Stimulated activated CD8-positive, alpha-beta memory T cell treated with anti-CD3 and anti-CD28 coated beads, Interleukin-15, amount 100 ng/mL, for 4 hours (primary cell): ENCODE results near the gene TLE4.

ENCODE experiments used
- DNase-seq, 2 donors: peaks; one replicate each; pipeline ENCODE4 v3.0.0-alpha.2; 2020; ENCODE audit warnings: low read depth in 2 of 2

TLE4 gene

DNA sequence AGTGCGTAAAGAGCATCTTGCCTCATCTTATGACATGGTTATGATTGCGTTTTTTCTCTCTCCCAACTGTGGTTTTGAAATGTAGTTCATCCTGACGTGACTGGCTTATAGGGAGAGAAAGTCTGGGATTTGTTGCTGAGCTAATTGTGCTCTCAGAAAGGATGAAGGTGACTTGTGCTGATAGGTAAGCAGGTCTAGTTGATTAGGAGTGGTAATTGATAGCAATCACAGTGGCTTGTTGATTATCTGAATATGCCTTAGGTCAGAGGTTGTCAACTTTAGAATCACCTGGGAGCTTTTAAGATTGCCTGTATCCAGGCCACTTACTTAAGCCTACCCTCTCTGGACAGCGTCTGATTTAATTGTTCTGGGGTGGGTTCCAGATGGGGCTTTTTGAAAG, 117.8 kb downstream of the TLE4 start:
- no peak for DNase-seq

DNA sequence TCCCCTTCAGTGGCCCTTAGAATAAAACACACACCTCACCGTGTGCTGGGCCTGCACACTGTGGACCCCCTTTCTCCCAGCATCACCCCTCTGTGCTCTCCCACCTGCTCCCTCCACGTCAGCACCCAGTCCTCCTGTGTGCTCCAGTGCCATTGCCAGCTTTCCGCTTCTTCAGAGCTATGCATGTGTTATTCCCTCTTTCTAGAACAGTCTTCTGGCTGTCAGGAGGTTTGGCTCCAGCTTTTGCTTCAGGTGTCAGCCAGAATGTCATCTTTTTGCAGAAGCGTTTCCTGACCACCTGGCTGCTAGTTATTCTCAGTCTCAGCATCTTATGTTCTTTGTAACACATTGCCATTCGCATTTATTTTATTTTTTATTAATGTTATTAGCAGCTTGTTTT, 119.7 kb downstream of the TLE4 start:
- DNase-seq, result no peak

DNA sequence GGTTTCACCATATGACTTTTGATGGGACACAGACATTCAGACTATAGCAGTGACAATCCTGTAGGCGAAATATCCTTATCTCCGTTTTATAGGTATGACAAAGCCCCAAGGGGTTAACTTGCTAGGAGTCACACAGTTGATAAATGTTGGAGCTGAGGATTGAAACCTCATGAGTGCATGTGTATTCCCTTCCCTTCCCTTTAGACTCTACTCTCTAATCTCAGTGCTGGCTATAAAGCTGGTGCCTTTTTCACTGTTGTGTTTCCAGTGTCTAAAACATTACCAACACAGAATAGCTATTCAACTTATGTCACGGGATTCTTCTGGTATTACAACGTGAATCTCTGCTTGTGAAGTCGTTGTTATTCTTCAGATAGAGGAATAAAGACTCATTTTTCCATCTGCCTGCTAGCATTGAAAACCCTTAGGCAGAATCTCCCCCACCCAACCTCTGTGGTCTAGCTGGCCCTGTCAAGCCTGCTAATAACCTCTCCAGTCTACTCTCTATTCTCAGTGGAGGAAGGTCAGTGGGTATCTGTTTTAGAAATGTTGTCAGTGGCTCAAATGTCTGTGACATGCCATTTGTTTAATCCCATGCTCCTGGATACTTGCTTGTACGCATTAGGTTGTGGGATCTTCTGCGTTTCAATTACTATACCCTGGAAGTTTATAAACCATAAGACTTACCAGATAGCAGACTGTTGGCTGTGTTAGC, 121.2 kb downstream of the TLE4 start:
- DNase-seq, result no peak

DNA sequence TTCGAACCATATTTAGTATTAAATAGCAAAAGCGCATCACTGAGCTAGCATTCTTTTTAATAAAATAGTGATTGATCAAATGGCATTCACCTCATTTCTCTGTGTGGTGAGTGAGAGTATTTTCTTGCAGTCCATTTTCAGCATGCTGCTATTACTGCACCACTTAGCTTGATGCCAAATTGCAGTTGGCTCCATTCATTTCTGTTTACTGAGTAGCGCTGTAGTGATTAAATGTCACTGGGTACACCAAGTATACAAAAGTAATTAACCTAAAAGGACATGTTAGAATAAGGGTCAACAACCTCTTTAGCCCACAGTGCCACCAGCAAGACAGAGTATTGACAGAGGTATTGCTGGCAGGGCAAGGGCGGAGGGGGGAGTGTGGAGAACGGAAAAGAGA, 122.0 kb downstream of the TLE4 start:
- DNase-seq, result no peak

DNA sequence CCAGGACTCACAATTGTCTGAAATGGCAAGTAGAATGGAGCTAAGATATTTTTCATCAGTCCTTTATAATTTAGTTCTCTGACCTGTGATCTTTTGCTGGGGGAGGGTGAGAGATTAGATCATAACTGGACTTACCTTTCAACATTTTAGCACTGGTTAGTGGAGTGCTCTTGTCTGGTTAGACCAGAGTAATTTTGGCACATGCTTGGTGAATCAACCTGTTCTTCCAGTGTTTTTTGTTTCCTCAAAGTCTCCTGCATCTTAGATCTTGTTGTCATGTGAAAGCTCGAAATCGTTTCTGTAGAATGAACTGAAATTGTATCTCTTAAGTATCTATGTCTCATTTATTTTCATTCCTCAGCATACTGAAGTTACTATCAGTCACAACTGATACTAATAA, 122.4 kb downstream of the TLE4 start:
- DNase-seq, result no peak

DNA sequence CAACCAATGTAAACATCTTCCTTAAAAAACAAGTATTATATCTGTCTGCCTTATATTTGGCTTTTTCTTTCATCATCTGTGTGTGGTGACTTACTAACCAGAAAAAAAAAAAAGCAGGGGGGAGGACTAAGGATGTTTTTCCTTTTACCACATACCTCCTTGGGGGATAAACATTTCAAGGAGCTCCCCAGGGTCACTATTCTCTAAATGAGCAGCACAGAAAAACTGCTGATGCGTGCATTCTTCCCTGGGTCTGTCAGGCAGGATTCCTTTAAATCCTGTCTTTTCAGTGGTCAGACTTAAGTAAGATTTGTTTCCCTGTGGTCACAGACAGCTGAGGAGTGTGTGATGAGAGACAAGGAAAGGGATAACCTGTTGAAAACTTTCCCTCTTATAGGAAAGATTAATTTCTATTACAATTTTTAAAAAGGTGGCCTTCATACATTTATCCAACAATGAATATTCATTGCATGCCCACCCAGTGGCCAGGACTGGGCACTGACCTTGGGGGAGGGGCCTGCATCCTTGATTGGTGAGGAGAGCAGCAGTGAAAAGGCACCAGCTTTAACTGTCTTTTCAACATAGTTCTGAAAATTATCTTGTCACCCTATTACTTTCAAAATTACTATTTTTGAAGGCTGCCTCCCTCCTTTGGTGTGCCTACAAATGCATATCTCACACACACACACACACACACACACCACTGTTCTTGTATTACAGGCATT, 123.1 kb downstream of the TLE4 start:
- no peak for DNase-seq

DNA sequence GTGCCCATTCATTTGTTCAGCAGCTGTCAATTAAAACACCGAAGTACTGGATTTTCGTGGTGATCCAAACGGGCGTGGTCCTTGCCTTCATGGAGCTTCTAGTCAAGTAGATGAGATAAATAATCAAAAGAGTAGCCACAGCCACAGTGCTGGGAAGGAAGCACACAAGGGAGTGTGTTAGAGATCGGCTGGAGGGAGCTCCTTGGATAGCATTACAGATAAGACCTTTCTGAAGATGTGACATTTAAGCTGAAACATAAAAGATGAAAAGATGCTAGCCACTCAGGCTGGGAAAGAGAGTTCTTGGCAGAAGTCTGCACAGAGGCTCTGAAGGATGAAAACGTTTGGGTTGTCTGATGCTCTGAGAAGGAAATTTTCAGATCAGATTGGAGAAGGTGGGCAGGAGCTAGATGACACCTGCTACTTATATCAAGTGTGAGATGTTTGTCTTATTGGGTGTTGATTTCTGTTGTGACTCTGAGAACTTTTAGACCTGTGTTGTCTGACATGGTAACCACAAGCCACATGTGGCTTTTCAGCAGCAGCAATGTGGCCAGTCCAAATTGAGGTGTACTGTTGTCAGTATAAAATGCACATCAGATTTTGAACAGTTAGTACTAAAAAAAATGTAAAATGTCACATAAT, 123.9 kb downstream of the TLE4 start:
- DNase-seq, result no peak

DNA sequence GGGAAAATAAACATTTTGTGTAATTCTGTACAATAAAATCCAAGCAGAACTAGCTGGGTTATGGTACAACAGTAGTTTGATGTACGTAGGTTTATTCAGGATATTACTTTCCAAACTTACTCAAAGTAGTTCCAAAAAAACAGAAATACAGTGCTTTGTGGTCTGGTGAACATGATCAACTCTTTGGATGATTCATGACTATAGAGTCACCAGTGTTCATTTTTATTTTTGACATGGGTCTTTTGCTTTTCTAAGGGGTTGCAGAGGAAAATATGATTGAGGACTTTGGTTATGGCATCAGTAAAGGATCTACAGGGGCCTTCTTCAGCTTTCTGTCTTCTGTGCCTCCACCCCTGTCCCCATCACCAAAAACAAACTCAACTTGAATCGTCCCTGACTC, 127.2 kb downstream of the TLE4 start:
- DNase-seq, result no peak

DNA sequence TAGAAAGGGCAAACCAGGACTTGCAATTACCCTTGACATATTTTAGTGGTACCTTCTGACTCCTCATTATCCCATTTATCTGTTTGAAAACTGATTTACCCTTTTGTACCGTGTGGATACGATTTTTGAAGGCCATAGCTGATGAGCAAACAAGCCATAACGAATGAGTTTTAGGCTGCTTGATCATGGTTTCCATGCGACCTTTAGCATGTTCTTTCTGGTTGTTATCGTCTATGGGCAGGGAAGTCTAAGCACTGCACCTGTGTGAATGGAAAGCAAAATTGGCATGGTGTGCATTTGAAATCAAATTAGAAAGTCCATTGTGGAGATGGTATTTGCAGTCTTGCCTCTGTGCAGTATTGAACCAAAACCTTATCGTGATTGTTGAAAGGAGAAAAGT, 127.7 kb downstream of the TLE4 start:
- DNase-seq, result no peak

DNA sequence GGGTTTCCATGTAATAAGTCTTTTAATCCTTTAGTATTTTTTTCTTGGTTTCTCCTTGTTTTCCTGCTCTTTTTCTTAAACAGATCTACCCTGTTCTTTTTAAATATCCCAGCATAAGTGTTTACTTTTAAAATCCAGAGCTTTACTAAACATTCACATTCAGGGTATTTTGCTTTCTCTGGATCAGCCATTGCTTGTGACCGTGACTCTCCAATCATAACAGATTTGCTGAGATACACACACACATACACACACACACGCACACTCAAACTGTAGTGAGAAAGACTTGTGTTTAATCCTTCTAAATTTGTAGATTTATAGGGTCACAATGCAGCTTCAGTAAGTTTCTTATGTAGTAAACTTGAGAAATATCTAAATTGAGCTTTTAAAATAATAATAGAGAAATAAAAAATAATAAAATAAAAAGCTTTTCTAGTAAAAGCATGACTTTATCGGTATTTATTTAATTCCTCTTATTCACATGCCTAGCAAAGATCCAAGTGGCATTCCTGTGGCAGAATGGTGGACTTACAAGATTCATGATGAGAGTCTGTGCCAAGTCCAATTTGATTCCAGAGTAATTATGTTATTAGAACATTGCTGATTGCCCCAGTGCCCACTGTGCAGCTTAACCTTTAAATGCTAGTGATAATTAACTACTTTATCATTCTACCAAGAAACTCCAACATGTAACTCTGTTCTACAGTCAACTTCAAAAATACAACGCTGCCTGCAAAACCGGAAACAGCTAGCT, 129.0 kb downstream of the TLE4 start:
- DNase-seq, result no peak

DNA sequence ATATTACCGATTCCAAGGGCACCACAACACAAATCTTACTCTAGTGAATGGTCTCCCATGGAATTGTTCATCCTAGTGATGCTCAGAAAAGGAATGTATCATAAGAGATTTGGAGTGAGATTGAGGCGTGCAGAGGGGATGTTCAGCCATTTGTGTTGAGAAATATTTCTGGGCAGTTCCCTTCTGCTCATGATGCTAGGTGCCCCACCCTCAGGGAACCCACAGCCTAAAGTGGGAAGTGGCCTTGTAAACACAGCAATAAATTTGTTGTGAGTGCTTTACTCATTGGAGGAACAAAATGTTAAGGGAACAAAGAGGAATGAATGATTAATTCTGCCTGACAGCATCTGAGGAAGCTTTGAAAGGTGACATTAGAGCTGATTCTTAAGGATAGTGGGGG, 129.9 kb downstream of the TLE4 start:
- no peak for DNase-seq

DNA sequence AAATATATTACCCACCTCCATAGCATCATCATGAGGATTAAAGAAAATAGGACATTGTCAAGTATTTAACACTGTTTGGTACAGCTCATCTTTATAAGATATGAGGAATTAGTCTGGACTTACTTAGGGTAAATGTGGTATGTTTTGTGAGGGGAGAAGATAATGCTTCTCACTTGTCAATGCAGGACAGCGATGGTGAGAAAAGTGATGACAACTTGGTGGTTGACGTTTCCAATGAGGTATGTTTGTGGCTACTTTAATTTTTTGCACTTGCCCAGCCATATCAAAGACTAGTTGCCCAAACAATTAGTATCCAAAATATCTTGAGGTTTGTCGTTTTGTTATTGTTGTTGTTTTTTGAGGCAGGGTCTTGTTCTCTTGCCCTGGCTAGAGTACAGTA, 133.9 kb downstream of the TLE4 start:
- no peak for DNase-seq

DNA sequence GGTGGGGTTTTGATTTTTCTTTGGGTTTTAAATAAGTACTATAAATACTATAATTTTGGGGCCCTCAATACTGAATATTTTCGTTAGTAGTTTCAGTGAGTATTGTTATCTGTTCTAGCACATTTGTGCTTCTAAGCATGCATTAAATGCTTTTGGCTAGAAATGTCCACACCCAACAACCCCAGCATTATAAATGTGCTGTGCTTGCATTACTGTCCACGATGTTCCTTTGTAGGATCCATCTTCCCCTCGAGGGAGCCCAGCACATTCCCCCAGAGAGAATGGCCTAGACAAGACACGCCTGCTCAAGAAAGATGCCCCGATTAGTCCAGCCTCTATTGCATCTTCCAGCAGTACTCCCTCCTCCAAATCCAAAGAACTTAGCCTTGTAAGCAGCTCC, 134.7 kb downstream of the TLE4 start:
- no peak for DNase-seq

DNA sequence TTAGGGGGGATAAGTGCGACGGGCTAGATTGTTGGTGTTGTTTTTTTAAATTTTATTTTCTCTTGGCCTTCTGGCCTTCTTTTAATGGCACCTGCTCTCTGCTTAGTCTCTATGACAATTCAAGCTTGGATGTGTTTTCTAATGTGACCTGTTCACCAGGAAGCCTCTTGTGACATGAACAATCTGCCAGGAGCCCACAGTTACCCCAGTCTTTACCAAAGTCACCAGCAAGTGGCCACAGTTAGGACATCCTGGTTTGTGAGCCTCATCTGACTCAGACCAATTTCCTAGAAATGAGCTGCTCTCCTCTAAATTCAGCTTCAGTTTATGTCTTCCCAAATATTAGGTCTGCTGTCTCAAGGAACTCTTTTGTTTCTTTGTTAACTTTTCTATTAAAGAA, 135.8 kb downstream of the TLE4 start:
- DNase-seq, result no peak

DNA sequence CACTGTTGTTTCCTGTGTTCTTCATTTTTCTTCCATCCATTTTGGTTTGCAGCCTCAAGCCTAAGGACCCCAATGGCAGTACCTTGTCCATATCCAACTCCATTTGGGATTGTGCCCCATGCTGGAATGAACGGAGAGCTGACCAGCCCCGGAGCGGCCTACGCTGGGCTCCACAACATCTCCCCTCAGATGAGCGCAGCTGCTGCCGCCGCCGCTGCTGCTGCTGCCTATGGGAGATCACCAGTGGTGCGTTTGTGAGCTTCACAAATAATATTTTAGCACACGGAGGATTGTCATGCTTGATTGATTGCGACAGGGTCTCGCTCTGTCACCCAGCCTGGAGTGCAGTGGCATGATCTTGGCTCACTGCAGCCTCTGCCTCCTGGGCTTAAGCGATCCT, 136.8 kb downstream of the TLE4 start:
- no peak for DNase-seq

DNA sequence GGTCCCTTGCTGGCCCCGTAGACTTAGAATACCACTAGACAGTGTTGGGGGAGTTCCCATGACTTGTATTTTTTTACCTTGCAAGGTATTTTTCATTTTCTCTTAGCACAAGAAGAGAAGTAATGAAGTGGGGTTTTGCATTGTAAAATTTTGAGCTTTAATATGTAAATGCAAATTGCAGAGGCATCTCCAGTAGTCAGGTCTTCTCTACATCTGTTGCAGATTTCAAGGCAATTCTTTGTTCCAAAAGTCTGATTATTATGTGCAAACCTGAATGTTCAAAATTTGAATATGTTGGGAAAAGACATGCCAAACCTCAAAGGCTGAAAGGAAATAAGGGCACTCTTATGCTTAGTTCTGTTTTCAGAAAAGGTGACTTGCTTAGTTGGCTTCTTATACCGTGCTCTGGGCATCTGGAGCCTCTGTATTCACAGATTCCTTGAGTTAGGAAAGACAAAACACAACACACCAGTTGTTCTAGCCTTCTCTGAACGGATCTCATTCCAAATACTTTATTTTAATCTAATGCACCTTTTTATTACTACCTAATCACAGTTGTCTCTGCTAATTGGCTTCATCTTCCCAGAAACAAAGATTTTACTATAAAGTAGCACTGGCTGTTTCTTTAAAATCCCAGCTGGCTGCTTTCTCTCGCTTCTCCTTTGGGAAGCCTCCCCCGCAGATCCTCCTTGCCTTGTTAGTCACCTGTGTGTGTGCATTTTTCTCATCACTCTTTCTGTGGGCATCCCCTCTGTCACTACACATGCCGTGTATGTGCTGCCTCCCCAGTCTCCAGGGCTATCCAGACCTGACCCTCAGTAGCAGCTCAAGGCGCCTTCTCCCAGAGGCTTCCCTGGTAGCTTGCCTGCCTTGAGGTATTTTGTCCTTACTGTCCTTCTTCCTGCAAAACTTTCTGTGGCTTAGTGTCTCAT, 138.2 kb downstream of the TLE4 start:
- DNase-seq, result no peak

DNA sequence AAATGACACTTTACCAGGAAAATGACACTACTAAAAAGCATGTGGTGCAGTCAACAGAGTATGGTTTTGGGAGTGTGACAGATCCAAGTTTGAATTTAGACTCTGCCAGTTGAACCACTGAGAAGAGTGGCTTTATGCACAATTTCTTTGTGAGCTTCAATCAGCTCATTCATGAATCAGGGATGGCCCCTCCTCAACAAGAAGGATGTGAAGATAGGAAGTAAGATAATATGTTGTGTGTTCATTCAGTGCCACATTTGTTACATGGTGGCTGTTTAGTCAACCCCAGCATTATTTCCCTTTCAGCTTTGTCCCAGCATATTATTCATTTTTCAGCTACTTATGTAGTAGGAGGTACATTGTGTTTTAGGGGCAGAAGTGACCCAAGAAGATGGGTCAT, 140.1 kb downstream of the TLE4 start:
- DNase-seq, result no peak

DNA sequence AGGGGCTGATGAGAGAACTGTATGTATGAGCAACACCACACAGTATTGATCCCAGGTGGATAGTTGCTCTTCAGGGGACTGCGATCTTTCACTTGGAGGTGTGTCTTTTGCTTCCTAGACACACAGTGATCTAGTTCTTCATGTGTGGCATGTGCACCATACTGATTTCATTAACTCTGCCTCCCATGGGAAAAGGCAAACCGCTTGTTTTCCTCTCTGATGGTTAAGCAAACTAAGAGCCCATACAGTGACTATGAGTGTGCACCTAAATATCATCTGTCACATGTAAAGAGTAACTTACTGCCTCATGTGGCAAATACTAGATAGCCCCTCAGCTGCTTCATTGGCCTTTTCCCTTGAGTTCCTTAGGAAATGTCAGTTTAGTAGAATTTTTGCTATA, 147.3 kb downstream of the TLE4 start:
- DNase-seq, result no peak

DNA sequence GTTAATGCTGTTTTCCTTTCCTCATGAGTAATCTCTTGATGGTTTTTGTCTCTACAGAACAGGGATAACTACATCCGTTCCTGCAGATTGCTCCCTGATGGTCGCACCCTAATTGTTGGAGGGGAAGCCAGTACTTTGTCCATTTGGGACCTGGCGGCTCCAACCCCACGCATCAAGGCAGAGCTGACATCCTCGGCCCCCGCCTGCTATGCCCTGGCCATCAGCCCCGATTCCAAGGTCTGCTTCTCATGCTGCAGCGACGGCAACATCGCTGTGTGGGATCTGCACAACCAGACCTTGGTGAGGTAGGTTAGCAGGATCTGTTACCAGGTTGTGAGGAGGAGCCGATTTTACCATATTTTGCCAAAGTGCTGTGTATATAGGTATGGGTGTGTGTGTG, 148.2 kb downstream of the TLE4 start:
- DNase-seq, result no peak

DNA sequence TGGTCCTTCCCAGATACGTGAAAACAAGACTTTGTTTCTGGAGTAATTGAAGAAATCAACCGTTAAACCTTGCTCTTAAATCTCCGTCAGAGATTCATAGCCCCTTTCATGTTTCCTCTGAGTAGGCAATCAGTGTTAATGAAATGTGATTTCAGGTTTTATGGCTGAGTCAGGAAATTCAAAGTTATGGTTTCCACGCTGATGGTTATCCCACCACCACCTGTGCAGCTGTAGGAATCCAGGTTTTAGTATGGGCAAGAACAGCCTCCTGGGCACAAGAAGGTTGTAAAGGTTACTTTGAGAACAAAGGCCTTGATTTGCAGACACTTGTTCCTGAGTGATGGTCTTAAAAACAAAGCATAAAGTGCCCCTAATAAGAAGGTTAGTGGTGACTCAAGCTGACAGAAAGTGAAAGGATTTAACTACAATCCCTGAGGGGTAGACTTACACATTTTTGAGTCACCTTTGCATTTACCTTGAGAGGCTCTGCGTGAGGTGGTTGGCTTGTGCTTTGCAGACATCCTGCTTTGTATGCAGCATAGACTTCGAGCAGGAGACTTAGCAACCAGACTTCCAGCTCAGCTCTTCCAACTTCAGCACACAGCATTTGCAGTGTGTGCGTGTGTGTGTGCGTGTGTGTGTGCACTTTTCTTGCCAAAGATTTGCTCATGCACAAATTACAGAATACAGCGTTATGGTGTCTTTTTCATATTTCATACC, 159.6 kb downstream of the TLE4 start:
- DNase-seq, result no peak
